Measurements from ENCODE around the gene CDCP1.

CDCP1 gene

DNA sequence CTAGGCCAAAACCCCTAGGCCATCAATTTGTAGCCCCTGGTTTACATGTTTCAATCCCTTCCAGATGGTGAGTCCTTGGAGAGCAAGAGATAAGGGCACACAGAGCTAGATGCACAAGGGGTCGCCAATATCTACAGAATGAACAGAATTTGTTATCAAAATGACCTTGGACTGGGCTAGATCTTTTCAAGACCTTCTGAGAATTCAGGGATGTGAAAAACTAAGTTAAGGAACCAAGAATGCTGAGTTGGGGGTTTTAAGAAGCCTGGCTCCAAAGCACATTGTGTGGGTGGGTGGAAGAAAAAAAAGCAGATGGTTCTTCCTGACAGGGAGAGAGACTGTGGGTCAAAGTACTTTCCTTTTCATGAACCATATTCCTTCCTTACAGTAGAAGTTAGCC is 10.2 kb downstream of the CDCP1 start:
- no peak for DNase-seq

- DNase-seq: no peak
Measured at GRCh38 chr3:45134758-45135521, 11.2 kb downstream of the CDCP1 start.

- DNase-seq: no peak
Measured at GRCh38 chr3:45132568-45133211, 13.5 kb downstream of the CDCP1 start.

DNA sequence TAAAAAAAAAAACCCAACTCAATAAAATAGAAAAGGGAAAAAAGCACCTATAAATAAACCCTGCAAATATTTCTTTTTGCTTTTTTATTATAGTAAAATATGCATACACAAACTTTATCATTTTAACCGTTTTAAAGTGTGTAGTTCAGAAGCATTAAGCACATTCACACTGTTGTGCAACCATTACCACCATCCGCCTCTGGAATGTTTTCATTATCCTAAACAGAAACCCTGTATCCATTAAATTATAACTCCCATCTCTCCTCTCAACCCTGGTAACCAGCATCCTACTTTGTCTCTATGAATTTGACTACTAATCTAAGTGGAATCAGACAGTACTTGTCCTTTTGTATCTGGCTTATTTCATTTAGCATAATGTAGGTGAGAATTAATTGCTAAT is 15.0 kb downstream of the CDCP1 start:
- DNase-seq: no peak

DNA sequence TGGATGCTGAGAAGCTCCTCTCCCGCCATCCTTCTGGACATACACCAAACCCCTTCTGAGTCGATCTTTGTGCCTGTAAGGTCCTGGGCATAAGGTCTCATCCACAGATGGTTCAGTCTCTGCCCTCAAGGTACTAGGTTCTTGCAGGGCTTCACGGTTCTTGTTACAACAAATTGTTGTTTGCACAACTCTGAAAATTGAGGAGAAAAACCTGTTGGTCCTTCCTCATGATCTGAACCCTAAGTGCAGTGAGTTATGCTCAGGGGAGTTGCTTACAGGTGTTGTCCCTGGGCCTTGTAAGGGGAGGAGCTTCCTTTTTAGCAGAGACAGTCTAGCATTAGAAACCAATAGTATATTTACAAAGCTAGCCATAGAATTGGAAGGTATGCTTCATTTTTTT is 15.7 kb downstream of the CDCP1 start:
- no peak for DNase-seq

DNA sequence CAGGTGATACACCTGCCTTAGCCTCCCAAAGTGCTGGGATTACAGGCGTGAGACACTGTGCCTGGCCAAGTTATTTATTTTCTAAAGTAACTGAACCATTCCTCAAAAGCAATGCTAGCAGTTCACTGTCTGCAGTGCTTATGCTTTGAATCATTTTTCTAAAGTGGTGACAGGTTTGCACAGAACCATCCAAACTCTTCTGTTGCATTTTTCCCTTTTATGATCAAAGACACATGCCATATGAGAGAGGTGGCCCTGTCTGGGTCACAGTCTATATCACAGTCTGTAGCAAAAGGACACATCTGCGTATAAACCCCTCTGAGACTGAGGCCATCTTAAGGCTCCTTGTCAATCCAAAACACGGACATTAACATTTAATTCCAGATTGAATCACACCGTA is 17.2 kb downstream of the CDCP1 start:
- DNase-seq: no peak

- no peak for DNase-seq
Measured at GRCh38 chr3:45127130-45127822, 18.9 kb downstream of the CDCP1 start.

- no peak for DNase-seq
Measured at GRCh38 chr3:45126730-45127129, 19.4 kb downstream of the CDCP1 start.

DNA sequence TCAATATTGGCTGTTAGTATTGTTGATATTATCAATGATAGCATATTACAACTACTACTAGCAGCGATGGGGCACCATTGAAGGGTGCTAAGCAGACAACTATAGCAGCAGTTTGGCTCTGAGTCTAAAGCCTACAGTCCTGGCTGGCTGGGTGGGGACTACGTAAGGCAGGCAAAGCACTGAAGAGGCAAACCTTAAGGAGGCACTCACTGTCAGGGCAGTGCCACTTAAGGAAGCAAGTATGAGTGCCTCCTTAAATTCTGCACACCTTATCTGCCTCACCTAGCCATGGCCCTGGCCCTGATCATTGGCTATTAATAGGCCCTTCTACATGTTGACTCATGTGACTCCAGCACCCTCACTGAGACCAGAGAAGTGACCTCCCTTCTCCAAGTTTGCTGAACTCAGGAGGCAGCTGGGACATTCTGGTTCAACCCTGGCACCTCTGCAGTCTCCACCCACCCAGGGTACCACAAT is 20.6 kb downstream of the CDCP1 start:
- no peak for DNase-seq

GRCh38 chr3:45124956-45125355 is 21.2 kb downstream of the CDCP1 start:
- no peak for DNase-seq

GRCh38 chr3:45124352-45124751 is 21.8 kb downstream of the CDCP1 start:
- no peak for DNase-seq

DNA sequence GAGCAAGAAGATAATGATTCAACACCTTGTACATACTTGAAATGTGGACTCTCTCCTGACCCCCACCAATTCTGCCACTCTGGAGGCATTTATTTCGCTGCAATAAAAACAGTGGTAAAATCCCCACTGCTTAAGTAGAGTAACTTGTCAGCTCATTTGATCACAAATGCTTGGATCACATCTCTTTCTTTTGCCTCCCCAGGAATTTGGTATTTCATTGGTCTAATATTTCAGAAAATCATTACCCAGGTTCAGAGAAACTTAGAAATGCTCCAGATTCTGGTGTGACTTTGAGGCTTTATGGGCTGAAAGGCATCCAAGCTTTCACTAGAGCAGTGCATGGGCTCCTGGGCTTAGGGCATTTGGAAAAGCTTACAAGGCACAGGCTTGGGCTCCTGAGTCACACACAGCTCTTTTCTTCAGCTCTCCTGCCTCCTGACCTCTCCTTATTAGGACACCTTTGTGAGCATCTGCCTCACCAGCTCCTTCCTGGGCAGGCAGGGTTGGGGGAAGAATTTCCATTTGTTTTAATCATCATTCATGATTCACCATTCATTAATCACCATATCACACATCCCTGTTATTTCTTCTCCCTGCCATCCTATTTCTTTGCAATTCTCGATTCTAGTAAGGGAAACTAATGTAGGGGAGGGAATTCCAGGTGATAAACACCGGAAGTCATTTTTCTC is 22.5 kb downstream of the CDCP1 start:
- no peak for DNase-seq

- peak; percentile 32 for DNase-seq
Measured at GRCh38 chr3:45123030-45123429, 23.1 kb downstream of the CDCP1 start.

GRCh38 chr3:45120359-45121158 is 25.6 kb downstream of the CDCP1 start:
- DNase-seq: no peak

- no peak for DNase-seq
Measured at GRCh38 chr3:45119824-45120358, 26.3 kb downstream of the CDCP1 start.

DNA sequence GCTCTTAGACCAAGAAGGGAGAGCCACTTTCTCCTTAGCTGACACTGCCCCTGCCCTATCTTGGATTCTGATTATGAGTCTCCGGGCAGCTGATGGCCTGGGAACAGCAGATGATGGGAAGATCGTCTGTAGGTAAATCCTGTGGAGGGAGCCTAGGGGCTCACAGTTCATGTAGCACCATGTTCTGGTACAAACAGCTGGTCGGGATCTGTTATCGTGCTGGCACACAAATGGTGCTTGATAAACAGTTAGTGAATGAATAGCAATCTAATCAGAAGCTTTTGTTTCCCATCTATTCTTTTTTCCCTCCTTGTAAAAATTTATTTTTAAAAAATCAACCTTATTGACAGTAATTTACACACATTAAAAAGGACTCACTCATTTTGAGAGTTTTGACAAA is 26.8 kb downstream of the CDCP1 start:
- no peak for DNase-seq

- no peak for DNase-seq
Measured at GRCh38 chr3:45118615-45119071, 27.5 kb downstream of the CDCP1 start.

DNA sequence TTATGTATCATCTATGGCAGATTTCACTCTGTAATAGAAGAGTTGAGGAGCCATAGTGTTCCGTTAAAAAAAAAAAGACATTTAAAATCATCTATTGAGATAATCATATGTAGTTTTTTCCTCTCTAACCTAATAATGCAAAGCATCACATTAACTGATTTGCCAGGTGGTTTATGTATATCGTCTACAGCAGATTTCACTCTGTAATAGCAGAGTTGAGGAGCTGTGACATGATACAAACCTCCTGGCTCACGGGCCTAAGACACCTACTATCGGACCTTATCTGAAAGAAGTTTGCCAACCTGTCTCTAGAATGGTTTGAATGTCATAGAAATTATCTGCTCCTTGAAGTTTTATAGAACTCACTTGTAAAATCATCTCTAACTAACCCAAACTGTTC is 29.8 kb downstream of the CDCP1 start:
- DNase-seq: no peak

GRCh38 chr3:45113625-45114050 is 32.5 kb downstream of the CDCP1 start:
- DNase-seq: no peak

GRCh38 chr3:45112939-45113338 is 33.2 kb downstream of the CDCP1 start:
- DNase-seq: no peak

- DNase-seq: no peak
Measured at GRCh38 chr3:45110509-45110833, 35.7 kb downstream of the CDCP1 start.

Data from activated CD4-positive, alpha-beta T cell treated with anti-CD3 and anti-CD28 coated beads, Interleukin-2, amount 50 U/mL, for 16 hours (primary cell).